ENCODE data around the gene STS.

STS gene

DNA sequence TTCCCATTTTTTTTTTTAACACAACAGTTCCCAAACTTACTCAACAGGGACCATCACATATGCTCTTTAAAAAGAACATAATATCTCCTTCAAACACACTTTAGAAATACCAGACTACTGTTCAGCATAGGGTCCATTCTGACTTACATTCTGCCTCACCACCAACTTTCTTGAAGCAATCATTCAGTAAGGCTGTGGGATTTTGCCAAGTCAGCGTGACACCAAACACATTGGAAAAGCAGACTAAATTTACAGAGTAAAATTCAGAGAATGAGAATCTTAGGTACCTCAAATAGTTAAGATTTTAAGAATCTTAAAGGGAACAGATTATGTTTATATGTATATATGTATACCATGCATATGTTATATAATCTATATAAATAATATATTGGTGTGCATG is 7.7 kb downstream of the STS start:
- TF ChIP-seq, protein P1, sequence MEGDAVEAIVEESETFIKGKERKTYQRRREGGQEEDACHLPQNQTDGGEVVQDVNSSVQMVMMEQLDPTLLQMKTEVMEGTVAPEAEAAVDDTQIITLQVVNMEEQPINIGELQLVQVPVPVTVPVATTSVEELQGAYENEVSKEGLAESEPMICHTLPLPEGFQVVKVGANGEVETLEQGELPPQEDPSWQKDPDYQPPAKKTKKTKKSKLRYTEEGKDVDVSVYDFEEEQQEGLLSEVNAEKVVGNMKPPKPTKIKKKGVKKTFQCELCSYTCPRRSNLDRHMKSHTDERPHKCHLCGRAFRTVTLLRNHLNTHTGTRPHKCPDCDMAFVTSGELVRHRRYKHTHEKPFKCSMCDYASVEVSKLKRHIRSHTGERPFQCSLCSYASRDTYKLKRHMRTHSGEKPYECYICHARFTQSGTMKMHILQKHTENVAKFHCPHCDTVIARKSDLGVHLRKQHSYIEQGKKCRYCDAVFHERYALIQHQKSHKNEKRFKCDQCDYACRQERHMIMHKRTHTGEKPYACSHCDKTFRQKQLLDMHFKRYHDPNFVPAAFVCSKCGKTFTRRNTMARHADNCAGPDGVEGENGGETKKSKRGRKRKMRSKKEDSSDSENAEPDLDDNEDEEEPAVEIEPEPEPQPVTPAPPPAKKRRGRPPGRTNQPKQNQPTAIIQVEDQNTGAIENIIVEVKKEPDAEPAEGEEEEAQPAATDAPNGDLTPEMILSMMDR (IDR thresholded peaks at IDR 0.05; ENCODE audit: insufficient read depth, low read depth, low read length, missing control alignments) = no peak
- no peak for DNase-seq (ENCODE audit: low read depth)
- H3K4me3 ChIP-seq (ENCODE audit: low read depth, low read length) = no peak overlapping the region

DNA sequence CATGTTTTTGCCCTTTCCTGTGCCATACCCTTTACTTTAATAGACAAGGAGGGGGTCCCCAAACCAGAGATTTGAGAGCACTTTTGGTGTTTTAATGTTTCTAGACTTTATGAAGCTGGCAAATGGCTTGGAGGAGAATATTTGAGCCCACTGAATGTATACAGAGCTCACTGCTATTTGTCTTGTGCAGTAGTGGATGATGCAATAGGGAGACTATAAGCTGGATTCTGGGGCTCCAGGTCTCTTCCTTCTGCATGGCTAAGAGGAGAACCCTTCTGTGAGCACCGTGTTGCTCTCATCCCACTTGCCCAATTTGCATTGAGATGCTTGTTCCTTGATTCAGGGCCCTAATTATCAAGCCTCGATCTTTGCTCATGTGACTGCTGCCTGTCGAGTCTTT is 9.4 kb downstream of the STS start:
- no peak overlapping the region for H3K4me3 ChIP-seq (ENCODE audit: low read depth, low read length)
- no peak for DNase-seq (ENCODE audit: low read depth)
- TF ChIP-seq, protein P1 (IDR thresholded peaks at IDR 0.05; ENCODE audit: insufficient read depth, low read depth, low read length, missing control alignments) = no peak

DNA sequence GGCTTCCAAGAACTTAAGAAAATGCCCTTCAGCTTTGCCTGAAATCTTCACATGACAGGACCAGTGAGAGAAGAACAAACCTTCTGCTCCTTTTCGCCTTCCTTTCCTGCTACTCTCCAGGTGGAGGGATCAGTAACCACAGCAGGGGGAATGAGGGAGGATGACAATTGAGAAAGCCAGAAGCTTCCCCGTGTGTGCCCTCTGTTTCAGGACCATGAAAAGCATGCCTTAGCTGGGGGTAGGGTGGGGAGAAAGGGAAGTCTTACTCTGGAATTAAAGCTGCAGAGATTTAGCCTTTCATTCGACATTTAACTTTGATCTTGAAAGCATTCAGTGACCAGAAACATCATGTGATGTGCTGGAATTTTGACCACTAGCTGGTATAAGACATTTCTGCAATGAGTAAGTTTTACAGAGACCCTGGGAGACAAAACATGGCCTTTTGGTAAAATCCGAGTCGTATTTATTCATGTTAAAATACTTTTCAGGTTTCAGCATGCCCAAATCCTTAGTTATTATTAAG is 11.0 kb downstream of the STS start:
- no peak for DNase-seq (ENCODE audit: low read depth)
- H3K4me3 ChIP-seq (ENCODE audit: low read depth, low read length) = no peak overlapping the region
- TF ChIP-seq, protein P1 (IDR thresholded peaks at IDR 0.05; ENCODE audit: insufficient read depth, low read depth, low read length, missing control alignments) = no peak

DNA sequence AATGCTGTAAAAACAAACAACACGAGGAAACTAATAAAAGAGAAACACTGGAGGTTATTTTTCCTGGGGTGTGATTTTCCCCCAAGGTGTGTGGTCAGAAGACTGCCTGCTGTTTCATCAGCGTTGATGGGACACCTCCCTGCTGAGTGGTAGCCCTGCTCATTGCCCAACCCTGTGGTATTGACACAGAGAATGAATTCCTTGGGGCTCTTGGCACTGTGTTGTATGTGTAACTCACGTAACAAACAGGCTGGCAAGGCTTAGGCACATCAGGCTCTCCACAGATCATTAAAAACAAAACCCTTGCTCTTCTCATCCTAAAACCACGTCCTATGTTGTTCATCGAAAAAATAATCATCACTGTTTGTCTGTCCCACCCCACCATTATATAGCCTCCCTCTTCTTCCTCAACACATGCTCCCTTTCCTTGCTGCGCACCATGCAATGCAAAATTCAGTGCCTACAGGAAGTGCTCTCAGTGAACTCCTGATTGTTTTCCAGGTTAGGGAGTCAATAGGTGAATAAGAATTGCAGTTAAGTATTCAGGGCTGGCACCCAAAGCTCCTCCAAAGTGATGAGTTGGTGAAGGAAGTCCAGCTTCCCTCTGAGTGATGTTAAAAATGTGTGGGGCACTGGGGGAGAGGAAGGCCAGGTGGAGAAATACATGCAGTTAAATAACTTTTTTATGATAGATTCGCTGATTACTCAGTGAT is 11.8 kb downstream of the STS start:
- no peak for DNase-seq (ENCODE audit: low read depth)
- TF ChIP-seq, protein P1 (IDR thresholded peaks at IDR 0.05; ENCODE audit: insufficient read depth, low read depth, low read length, missing control alignments) = no peak
- no peak overlapping the region for H3K4me3 ChIP-seq (ENCODE audit: low read depth, low read length)

DNA sequence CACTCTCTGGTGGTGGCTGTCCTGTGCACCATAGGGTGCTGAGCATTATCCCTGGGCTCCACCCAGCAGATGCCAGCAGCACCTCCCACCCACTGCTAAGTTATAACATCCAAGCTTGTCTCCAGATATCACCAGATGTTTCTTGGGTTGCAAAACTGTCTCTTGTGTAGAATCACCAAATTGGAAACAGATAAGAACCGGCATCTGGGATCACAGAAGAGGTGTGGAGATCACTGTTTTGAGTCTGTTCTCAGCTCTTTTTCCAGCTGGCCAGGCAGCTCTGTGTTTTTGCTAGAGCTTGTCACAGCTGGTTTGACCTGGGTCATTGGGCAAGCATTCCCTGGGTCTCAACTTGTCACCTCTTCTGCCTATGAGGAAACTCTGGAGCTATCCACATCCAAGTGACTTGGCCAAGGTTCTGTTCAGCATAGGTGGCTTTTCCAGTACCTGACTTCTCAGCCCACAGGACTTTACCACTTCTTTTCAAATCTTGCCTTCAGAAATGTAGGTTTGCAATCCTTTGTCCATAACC is 15.7 kb downstream of the STS start:
- no peak overlapping the region for H3K4me3 ChIP-seq (ENCODE audit: low read depth, low read length)
- TF ChIP-seq, protein P1 (IDR thresholded peaks at IDR 0.05; ENCODE audit: insufficient read depth, low read depth, low read length, missing control alignments) = no peak
- no peak for DNase-seq (ENCODE audit: low read depth)

DNA sequence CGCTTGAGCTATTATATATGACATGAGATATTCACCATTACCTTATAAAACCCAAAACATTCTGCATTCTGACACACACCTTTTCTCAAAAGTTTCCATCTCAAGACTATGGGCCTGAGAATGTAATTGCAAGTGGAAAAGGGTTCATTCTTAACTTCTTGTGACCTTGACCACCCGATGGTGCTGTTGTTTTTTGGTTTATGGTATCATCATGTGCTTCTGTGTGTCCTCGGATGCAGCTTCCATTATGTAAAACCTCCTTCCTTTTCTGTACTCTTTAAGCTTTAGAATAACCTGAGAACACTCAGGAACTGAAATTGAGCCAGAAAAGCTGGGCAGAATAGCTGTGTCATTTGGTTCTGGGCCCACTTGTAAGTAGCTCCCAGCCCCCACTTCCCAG is 16.7 kb downstream of the STS start:
- TF ChIP-seq, protein P1 (IDR thresholded peaks at IDR 0.05; ENCODE audit: insufficient read depth, low read depth, low read length, missing control alignments) = no peak
- H3K4me3 ChIP-seq (ENCODE audit: low read depth, low read length) = no peak overlapping the region
- no peak for DNase-seq (ENCODE audit: low read depth)

All from GM12865 (cell line).